Measurements from ENCODE around the gene TMEM80. TPM values are rescaled to one million over a fixed set of nuclear protein-coding genes. Genes with fewer than 3 reads are reported as not detected.

TMEM80 gene
- total and polyA plus RNA-seq, 10 of the 15 experiments (the other 5 are each of a cell fraction or from before 2014, with no cell fraction given): 6.7 to 30.9 (median 20.7) TPM

GRCh38 chr11:662689-663274 lies 32.8 kb upstream of the TMEM80 start (continued):
- peak; percentile 59 for TF ChIP-seq RAD21 (IDR thresholded peaks at IDR 0.05; ENCODE audit: insufficient read depth, low read depth, low read length)
- no peak for TF ChIP-seq NFXL1 (IDR thresholded peaks at IDR 0.05; ENCODE audit: borderline replicate concordance)
- TF ChIP-seq CUX1 (IDR thresholded peaks at IDR 0.05; ENCODE audit: insufficient replicate concordance, low read depth, low read length): no peak
- TF ChIP-seq RB1 (IDR thresholded peaks at IDR 0.05; ENCODE audit: borderline replicate concordance): 0 out of 2 replicates have a peak, but pooled peaks have one; percentile 40
- no peak for TF ChIP-seq PBX3 (IDR thresholded peaks at IDR 0.05; ENCODE audit: insufficient replicate concordance, low read depth, low read length)
- 0 out of 2 replicates have a peak, but pooled peaks have one; percentile 38 for TF ChIP-seq MAX (IDR thresholded peaks at IDR 0.05; ENCODE audit: low read depth, low read length)
- TF ChIP-seq NR2F1 (conservative IDR thresholded peaks at IDR 0.05): peak; percentile 78
- TF ChIP-seq BCL11A (IDR thresholded peaks at IDR 0.05; ENCODE audit: low read depth, low read length): no peak
- no peak for TF ChIP-seq JUNB (IDR thresholded peaks at IDR 0.05)
- TF ChIP-seq ZNF384 (IDR thresholded peaks at IDR 0.05; ENCODE audit: borderline replicate concordance, low read depth, low read length): no peak
- TF ChIP-seq STAT3 (IDR thresholded peaks at IDR 0.05; ENCODE audit: low read depth, low read length): no peak
- no peak for TF ChIP-seq IKZF1 (conservative IDR thresholded peaks at IDR 0.05)
- TF ChIP-seq SMAD5 (IDR thresholded peaks at IDR 0.05; ENCODE audit: low read depth): no peak

Data from GM12878 (cell line).